ENCODE measurements around the gene CFAP206.

The CFAP206 gene

GRCh38 chr6:87395431-87395830 lies 12.3 kb upstream of the CFAP206 start:
- TF ChIP-seq CTCF (IDR thresholded peaks at IDR 0.05; ENCODE audit: low read depth, low read length), result no peak
- DNase-seq (ENCODE audit: extremely low read depth, low read depth), result no peak

- TF ChIP-seq CTCF (IDR thresholded peaks at IDR 0.05; ENCODE audit: low read depth, low read length), result no peak
- DNase-seq (ENCODE audit: extremely low read depth, low read depth), result no peak
These were observed 11.0 kb upstream of the CFAP206 start for GRCh38 chr6:87396595-87397392.

- DNase-seq (ENCODE audit: extremely low read depth, low read depth), result no peak
- no peak for TF ChIP-seq CTCF (IDR thresholded peaks at IDR 0.05; ENCODE audit: low read depth, low read length)
These were observed 10.1 kb upstream of the CFAP206 start for GRCh38 chr6:87397656-87398055.

GRCh38 chr6:87401832-87402231 lies 5.9 kb upstream of the CFAP206 start:
- no peak for TF ChIP-seq CTCF (IDR thresholded peaks at IDR 0.05; ENCODE audit: low read depth, low read length)

GRCh38 chr6:87407561-87407900 lies 241 bp upstream of the CFAP206 start:
- DNase-seq (ENCODE audit: extremely low read depth, low read depth), result no peak

More at GRCh38 chr6:87401832-87402231, 5.9 kb upstream of the CFAP206 start:
- no peak for DNase-seq (ENCODE audit: extremely low read depth, low read depth)

GRCh38 chr6:87408721-87409155 lies 966 bp downstream of the CFAP206 start:
- no peak for TF ChIP-seq CTCF (IDR thresholded peaks at IDR 0.05; ENCODE audit: low read depth, low read length)
- no peak for DNase-seq (ENCODE audit: extremely low read depth, low read depth)

More at GRCh38 chr6:87407561-87407900, 241 bp upstream of the CFAP206 start:
- TF ChIP-seq CTCF (IDR thresholded peaks at IDR 0.05; ENCODE audit: low read depth, low read length), result no peak

GRCh38 chr6:87419266-87419665 lies 11.5 kb downstream of the CFAP206 start:
- no peak for DNase-seq (ENCODE audit: extremely low read depth, low read depth)
- no peak for TF ChIP-seq CTCF (IDR thresholded peaks at IDR 0.05; ENCODE audit: low read depth, low read length)

Data from AG09319 (cell line).